ENCODE results near the gene GNAI2.

DNA sequence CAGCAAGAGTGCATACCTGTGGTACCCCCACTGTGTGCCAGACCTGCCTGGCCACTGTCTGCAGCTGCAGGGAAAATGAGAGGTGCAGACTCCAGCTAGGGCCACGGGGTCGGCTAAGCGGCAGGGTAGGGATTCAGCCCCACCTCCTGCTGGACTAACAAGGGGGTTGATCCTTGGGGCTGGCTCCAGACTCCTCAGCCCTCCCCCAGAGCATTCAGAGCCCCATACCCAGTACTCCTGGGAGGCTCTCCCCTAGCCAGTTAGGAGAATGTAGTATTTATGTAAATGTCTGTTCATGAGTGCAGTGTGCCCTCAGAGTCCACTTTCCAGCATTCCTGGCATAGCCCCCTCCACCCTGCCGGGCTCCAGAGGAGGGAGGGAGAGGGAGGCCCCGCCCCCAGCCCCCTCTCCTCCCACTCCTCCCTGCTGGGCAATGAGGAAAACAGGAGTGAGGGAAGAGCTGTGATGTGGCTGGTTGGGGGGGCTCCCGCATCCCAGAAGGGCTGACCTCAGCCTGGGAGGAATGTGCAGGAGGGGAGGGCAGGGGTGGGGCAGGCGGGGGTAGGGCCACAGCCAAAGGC is 28.5 kb downstream of the GNAI2 start:
- TF ChIP-seq, protein P1, sequence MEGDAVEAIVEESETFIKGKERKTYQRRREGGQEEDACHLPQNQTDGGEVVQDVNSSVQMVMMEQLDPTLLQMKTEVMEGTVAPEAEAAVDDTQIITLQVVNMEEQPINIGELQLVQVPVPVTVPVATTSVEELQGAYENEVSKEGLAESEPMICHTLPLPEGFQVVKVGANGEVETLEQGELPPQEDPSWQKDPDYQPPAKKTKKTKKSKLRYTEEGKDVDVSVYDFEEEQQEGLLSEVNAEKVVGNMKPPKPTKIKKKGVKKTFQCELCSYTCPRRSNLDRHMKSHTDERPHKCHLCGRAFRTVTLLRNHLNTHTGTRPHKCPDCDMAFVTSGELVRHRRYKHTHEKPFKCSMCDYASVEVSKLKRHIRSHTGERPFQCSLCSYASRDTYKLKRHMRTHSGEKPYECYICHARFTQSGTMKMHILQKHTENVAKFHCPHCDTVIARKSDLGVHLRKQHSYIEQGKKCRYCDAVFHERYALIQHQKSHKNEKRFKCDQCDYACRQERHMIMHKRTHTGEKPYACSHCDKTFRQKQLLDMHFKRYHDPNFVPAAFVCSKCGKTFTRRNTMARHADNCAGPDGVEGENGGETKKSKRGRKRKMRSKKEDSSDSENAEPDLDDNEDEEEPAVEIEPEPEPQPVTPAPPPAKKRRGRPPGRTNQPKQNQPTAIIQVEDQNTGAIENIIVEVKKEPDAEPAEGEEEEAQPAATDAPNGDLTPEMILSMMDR (IDR thresholded peaks at IDR 0.05) = no peak
- TF ChIP-seq POLR2A (IDR thresholded peaks at IDR 0.05) = peak in 1 of 2 donors; percentile 46

All from adrenal gland (tissue), 5 donors.